Measurements from ENCODE around the gene ZIM2.

ZIM2 gene

DNA sequence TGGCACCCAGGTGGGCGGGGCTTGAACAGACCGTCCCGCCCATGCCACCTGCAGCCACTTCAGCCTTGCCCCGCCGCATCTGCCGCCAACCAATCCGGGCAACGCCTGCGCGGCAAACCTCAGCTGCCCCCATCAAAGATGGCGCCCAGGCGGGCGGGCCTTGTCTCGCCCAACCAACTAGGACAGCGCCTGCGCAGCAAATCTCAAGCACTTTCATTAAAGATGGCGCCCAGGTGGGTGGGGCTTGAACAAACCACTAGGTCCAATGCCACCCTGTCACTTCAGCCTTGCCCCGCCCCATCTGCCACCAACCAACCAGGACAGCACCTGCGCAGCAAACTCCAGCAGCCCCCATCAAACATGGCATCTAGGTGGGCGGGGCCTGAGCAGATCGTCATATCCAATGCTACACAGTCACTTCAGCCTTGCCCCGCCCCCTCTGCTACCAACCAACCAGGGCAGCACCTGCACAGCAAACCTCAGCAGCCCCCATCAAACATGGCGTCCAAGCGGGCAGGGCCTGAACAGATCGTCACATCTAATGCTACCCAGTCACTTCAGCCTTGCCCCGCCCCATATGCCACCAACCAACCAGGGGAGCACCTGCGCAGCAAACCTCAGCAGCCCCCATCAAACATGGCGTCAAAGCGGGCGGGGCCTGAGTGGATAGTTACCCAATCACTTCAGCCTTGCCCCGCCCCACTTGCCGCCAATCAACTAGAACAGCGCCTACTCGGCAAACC lies 1.4 kb downstream of the ZIM2 start:
- DNase-seq (ENCODE audit: low spot score) = no peak

DNA sequence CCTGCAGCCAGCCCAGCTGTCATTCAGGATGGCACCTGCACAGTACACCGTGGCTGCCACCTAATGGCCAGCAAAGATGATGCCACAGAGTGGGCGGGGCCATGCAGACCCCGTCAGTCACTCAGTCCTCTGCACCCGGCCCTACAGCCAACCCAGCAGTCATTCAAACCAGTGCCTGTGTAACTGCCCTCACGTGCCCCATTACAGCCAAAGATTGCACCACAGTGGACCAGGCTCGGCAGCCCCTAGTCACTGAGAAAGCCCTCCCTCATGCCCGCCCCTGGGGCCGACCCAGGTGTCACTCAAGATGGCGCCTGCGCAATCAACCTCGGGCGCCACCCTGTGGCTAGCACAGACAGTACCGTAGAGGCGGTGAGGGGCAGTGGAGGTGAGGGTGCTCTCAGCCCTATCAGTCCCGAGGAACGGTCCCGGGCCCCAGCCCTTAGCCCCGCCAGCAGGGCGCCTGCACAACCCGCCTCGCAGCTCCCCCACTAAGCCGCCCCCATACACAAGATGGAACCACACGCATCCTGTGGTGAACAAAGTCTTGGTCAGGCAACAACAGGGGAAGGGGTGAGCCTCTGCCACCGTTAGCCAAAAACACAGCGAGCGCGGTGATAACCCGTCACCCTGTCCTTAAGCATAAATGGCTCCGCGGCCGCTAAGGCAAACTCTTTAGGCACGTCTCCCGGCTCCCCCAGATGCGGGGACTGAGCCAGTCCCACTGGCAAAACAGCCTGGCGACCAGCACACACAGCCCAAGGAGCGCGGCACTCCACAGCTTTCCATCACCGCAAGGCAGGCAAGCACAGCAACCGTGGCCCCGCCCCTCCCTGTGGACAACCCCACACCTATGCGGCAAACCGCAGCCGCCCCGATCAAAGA lies 2.3 kb downstream of the ZIM2 start:
- DNase-seq (ENCODE audit: low spot score) = no peak

DNA sequence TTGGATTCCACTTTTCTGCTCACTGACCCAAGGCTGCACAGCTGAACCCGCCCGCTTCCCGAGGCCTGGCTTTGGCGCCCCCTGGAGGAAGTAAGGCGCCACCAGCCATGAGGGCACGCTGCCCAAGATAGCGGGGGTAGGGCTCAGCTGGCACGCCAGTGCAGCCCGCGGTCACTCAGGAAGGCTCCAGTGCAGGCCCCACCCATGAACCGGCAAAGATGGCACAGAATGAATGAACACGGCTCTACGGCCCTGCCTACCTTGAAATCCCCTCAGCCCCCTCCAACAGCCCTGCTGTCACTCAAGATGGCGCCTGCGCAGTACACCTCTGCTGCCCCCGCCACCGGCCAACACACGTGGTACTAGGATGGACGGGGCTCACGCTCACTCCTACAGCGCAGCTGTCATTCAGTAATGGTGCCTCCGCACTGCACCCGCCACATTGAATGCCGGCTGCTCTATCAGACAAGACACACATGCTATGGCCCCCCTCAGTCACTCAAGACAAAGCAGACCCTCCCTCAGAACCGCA lies 3.0 kb downstream of the ZIM2 start:
- DNase-seq (ENCODE audit: low spot score) = no peak

DNA sequence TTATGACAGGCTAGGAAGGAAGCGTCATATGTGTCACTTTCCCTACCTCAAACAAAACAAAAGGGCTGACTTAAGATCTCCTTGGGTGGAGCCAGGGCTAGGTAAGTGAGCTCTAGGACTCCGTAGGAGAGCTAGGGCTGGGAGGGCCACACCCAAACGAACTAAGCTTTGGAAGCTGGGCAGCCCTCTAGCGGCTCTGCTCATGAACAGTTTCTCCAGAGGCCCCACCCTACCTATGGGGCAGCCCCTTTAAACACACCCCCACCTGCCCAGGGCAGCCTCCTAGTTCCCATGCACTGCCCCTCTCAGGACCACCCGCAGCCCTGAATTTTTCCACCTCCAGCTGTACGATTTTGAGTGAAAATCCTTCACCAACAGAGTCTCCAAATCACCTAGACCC lies 3.5 kb downstream of the ZIM2 start:
- no peak for DNase-seq (ENCODE audit: low spot score)

DNA sequence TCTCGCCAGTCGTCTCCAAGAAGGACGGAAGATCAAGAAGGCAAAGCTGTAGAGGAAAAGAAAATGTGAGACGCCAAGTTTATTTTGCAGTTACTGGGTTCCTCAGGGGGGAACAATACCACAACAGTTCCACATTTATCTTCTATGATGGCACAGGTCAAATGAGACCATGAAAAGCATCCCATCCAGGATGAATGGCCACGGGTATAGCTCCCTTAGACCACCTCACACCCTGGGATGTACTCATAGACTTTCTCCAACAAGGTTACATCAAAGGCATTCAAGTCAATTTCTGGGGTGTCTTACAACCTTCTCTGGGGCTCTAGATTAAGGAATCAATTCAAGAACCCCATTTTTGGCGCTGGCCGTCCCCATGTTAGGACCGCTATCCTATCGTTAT lies 4.5 kb downstream of the ZIM2 start:
- DNase-seq (ENCODE audit: low spot score) = no peak

DNA sequence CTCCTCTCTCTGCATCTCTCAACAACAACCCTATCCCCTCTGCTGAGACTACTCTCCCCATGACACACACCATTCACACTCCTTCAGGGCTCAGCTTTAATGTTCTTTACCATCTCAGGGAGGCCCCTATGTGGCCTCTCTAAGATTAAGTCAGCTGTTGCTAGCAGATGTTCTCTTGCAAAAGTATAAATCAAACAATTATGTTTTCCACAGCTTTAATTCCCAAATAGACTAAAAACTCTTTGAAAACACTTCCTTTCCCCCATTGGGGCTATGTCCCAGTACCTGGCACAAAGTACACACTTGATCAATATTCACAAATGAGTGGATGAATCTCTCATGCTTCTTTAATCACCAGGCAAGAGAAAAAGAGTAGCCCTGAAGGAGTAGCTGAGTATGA lies 5.1 kb downstream of the ZIM2 start:
- DNase-seq (ENCODE audit: low spot score) = no peak

DNA sequence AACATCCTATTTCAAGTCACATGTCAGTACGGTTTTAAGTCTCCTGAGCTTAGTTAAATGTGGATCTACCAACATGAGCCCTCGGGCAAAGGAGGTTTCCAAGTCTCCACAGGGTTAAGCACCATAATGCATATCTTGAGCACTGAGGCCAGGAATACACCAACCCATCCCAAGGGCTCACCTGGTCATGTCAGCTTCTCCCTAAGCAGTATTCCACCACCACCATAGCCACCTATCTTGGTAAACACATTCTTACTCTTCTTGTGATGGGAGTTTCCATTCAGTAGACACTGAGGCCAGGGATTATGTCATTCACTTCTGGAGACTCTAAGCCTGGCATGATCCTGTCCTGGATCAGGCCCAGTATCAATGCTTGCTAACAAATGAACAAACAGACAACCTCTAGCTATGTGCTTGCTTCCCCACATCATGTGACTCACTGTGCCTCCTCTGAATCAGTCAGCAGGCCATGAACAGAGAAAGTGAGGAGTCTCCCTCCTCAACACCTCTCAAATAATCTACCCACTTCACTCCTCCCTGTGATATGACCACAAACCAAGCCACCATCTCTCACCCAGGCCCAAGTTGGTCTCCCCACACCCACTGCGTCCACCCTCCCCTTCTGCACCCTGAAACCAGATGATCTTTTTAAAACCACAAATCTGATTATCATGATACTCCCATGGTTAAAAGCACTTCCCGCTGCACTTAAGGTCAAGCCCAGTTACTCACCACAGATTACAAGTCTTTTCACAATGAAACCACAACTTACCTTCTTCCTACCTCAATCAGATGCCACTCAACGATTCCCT lies 5.8 kb downstream of the ZIM2 start:
- no peak for DNase-seq (ENCODE audit: low spot score)

DNA sequence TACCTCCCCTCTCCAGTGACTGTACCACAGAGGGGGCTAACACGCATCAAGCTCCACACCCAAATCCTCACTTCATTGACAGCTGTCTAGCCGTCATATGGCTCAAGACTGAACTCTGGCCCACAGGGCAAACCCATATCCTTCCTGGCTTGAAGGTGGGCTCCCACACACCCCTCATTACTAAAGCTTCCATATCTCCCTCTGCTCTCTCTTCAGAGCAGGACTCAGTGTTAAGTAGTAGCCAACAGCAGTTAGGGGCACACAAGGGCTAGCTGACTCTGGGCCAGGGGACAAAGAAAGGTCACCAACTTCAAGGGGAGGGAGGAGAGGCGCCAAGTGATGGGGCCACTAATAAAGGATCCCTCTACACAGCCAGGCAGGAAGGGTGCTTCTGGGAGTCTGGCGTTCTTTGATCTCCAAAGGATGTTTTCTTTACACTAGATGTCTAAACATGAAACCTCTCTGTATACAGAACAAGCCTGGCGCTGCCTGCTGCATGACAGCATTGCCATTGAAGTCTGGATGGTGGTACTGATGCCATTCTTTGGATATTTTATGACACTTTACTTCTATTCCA lies 8.1 kb downstream of the ZIM2 start:
- DNase-seq (ENCODE audit: low spot score) = no peak

DNA sequence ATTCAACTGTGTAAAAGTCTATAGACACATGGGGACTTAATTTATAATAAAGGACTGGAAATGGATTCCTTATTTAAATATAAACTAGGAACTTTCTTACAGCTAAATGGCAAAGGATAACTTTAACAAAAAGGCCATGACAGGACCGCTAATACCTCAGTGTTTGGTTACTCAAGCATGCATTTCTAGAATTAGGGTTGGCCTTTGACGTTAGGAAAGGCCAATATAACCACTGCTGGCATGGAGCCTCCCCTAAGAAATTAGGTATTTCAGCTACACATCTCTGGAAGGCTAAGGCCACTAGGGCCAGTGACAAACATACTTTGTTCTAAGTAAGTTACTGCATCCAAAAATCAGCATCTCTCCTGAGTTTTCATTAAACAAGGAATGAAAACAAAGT lies 9.3 kb downstream of the ZIM2 start:
- no peak for DNase-seq (ENCODE audit: low spot score)

DNA sequence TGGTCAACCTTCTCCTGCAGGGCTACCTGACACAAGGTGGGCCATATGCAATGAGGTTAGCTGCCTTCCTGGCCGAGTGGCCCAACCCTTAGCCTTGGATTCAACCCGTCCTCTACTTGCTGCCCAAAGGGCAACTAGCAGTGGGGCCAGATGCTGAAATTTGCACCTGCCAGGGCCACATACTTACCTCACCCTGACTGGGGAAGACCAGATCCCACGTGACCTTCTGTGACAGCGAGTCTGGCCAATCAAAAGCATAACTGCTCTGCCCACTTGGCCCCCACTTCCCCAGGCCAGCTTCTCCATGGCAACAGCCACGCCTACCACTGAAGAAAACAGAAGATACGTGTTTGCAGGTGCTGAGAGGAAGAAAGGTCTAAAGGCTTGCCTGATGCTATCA lies 10.9 kb downstream of the ZIM2 start:
- DNase-seq (ENCODE audit: low spot score) = no peak

DNA sequence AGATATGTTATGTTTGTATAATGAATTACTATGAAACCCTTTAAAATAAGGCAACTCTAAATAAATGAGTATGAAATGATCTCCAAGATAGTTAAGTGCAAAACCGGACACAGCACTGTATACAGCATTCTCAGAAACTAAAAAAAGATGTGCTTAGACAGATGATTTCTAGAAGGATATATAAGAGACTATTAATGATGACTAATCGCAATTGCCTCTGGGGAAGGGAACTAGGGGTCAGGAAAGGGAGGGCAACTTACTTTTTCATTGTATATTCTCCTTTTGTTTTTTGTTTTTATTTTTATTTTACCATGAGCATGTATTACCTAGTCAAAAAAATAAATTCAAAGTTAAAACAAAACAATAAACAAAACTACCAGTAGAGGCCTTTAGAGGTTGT lies 12.8 kb downstream of the ZIM2 start:
- DNase-seq (ENCODE audit: low spot score) = no peak

DNA sequence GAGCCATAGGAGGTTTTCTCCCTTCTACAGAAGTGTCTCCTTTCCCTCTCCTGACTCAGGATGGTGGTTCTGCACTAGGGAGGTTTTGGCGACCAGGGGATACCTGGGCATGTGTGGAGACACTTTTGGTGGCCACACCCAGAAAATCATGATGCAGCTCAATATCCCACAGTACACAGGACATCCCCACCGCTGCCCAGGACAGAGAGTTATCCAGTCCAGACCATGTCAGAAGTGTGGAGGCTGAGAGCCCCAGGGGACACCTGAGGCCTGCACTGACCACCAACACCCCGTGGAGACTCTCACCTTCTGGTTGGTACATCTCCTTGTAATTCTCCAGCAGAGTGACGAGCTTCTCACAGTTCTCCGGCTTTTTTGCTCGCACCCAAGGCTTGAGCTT lies 16.6 kb downstream of the ZIM2 start:
- DNase-seq (ENCODE audit: low spot score) = no peak

DNA sequence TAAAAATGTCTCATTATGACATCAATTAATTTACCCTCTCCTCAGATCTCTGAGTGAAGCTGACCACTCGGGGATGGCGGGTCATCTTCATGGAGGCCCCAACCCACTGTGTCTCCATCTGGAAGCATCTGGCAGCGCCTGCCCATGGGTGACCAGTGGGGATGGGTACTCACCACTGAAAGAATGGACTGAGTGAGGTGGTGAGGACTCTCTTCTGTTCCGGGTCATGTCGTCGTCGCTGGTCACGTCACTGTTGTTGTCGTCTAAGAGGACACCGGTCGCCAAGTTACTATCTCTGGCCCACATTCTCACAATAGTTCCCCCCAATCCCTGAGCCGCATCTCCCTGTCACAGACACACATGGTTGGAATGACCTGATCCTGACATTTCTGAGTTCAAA lies 17.1 kb downstream of the ZIM2 start:
- no peak for DNase-seq (ENCODE audit: low spot score)

DNA sequence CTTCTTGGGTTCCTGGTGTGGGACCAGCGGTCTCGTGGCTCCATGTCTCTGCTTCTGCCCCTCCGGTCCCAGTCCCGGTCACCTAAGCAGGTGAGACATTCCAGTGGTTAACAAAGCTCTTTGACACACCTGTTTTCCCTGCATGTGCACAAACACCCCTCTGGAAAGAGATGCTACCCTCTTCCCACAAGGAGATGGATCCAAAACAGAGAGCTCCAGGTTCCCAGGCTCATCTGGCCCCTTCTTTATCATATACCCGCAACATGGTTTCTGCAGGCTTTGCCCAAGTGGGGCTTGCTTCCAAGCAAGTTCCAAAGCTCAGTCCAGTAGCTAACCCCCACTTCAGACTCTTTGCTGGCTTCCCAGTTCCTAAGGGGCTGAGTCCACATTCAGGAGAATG lies 17.8 kb downstream of the ZIM2 start:
- no peak for DNase-seq (ENCODE audit: low spot score)

DNA sequence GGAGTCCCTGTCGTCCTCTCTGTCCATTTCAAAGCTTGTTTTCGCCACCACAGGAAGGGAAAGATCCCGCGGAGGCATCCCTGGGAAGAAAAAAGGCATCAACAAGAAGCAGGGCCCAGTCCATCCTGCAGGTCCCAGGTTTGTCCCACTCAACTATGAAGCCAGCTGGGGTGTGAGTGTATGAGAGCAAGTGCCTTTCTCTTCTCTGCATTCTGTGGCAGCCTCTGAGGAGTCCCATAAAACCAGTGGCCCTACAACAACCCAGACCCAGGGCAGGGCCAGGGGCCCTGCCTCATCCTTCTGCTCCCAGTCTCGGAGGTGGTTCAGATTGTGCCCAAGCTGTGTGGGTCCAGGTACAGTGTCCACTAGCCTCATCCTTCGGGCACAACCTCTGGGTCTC lies 18.9 kb downstream of the ZIM2 start:
- DNase-seq (ENCODE audit: low spot score) = no peak

DNA sequence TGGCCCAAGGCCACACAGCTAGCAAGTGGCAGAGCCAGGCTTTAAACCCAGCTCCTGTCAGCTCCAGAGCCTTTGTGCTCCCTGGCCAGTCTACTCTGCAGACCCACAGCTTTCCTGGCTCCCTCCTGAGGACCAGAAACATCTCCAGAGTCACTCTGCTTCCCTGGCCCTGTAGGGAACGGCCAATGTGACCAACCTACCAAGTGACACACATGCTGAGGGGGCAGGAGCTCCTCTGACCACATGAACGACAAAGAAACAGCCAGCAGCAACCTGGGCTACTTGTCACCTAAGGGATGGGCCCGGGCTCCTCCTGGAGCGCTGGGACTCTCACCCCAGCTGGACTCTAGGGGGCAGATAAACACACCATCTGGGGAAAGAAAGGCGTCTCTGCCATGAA lies 19.3 kb downstream of the ZIM2 start:
- no peak for DNase-seq (ENCODE audit: low spot score)

DNA sequence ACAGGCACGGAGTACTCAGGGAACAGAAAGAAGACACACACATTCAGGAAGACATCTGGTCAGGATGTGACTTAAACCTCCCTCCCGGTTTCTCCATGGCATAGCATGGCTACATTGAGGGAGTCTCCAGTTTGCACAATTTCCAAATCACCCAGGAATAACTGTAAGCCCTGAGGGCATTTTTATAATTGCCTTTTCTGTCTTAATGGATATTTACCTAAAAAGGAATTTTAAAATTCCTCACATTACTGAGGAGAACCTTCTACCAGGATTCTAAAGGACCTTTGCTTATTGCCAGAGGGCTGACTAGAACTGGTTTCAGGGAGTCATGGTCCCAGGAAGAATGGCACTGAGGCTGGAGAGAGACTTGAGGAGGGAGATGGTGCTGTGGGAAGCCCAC lies 21.4 kb downstream of the ZIM2 start:
- DNase-seq (ENCODE audit: low spot score) = no peak

DNA sequence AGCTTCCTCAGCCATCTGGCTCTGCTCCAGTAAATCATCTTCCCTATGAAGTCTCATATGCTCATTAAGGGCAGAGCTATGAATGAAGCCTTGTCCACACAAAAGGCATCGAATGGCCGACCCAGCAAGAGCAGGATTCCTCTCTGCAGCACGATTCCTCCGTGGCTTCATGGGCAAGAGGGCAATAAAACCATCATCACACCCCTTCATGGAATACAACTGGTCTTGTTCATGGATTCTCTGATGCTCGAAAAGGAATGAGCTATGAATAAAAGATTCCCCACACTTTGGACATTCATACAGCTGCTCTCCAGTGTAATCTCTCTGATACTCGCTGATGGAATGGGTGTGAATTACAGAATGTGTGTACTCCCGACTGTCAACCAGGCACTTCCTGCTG lies 25.9 kb downstream of the ZIM2 start:
- no peak for DNase-seq (ENCODE audit: low spot score)

DNA sequence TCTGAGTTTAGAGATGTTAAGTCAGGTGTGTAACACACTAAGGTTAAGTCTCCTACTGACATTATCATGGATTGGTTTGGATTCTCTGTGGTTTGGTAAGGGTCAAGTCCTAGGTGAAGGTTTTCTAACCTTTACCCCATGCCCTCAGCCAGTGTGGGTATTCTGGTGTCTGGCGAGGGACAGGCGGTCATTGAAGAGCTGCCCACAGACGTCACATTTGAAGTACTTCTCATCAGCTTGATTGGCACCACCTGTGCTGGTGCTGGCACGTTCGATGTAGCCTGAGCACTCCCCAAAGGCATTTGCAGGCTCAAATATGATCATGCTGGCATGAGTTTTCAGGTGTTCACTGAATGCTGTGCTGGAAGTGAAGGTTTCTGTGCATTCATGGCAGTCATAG lies 27.0 kb downstream of the ZIM2 start:
- no peak for DNase-seq (ENCODE audit: low spot score)

DNA sequence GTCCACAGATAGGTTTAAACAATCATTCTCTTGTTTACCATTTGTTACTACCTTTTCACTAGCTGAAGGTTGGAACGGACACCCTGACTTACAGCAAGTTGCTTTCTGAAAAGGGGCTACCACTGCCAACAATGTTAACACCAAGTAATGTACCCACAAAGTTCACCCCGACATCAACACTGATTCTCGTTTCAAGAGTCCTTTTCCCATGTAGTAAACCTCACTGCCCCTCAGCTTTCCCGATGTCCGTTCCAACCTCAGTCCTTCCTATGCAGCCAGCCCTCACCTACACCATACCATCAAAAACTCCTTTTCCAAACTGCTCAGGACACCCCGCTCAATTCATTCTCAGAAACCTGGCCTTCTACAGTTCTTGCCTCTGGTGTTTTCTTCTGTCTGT lies 29.0 kb downstream of the ZIM2 start:
- no peak for DNase-seq (ENCODE audit: low spot score)

DNA sequence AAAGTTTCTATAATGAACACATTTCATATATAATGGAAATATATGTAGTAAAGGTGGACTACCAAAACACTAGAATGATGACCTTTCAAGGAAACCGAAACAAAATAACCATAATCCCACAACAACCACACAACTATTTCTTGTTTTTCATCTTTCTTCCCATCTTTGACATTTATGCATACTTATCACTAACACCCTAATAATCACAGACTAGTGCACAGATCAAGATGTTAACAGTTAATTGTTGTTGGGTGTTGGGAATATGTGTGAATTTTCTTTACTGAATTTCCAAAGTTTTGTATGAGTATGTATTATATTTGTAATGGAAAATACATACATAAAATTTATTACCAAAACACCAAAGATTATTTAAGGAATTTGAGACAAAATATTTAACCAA lies 30.3 kb downstream of the ZIM2 start:
- DNase-seq (ENCODE audit: low spot score) = no peak

DNA sequence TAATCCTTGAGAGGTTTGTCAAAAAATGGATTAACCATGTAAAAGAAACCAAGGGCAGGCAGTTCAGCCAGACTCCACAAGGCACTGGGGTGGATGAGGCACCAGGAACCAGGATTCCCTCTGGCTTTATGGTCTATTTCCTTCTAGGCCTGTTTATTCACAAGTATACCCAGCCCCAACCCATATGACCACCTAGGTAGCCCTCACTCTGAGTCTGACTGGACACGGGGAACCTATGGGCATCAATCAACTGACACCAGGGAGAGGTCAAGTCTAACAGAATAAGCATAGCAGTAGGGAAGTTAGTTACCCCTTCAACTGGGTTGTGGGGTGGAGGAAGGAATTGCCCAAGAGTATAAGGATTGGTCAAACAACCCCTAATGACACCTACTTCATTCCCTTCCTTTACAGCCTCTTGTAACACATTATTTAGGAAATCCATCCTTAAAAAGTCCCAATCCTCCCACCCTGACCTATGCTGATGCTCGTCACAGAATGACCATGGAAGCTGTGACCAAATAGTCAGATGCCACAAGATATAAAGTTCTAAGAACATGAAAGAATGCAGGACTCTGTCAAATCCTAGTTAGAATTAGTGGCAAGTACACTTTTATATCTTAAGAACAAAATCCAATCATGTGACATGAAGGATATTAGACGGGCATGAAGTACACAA lies 31.7 kb downstream of the ZIM2 start:
- no peak for DNase-seq (ENCODE audit: low spot score)
